Right ventricle myocardium superior (tissue), 1 donor: Measurements from ENCODE around the gene SCP2. TPM values are rescaled to one million over a fixed set of nuclear protein-coding genes. Genes with fewer than 3 reads are reported as not detected.

Experiments used
- ATAC-seq: fragments of 200-7000 bp; cut with Tn5 transposase; one replicate; pipeline ENCODE4 v1.9.1; 2020; ENCODE audit warnings: mild to moderate bottlenecking; ENCODE audit not compliant: poor library complexity
- DNase-seq: peaks from one replicate; pipeline ENCODE4 v3.0.0-alpha.2; 2020
- intact Hi-C: fragments of 100-400 bp; cut with DNase I; formaldehyde crosslinking; loops from one replicate; pipeline ENCODE4 v1.11.2; 2022
- total RNA-seq: library from RNA; stranded (reverse); fragmentation: NEBNext Ultra II Directional; extraction: Animal tissue kit (Norgen Biotek cat#: 25700); gene quantifications from one replicate; pipeline ENCODE4 v1.2.1, GENCODE V29; 2021
- donor health status: DM: no; HTN: yes; CAD: no; lungs with severe emphysema.

SCP2 gene
- total RNA-seq, 1 donor from 2014 or later: 155 TPM

- DNase-seq (no peak), ATAC-seq (peak; percentile 42)
- intact Hi-C loops: no loop called here
Observed at GRCh38 chr1:53057127-53057526, 130.1 kb downstream of the SCP2 start.

- DNase-seq: no peak
- intact Hi-C loops: no loop called here
- ATAC-seq: no peak
Observed at GRCh38 chr1:53060579-53060978, 133.5 kb downstream of the SCP2 start.

GRCh38 chr1:53061123-53061858 lies 134.2 kb downstream of the SCP2 start:
- intact Hi-C loops: no loop called here
- peak; percentile 87 for DNase-seq
- ATAC-seq: peak; percentile 64

- intact Hi-C loops: no loop called here
- ATAC-seq: peak; percentile 60
Observed at GRCh38 chr1:53061859-53062707, 135.0 kb downstream of the SCP2 start, which contains the start of gene PODN. Gene PODN (plus strand): TSS chr1:53062213. CDS start chr1:53069856, 7,643 bp downstream.

GRCh38 chr1:53062708-53063591 lies 135.9 kb downstream of the SCP2 start:
- intact Hi-C loops: no loop called here
- DNase-seq (peak; percentile 39), ATAC-seq (peak; percentile 21)

More at GRCh38 chr1:53061859-53062707, 135.0 kb downstream of the SCP2 start, which contains the start of gene PODN:
- DNase-seq: peak; percentile 79

- DNase-seq: peak; percentile 27
- no peak for ATAC-seq
- intact Hi-C loops: no loop called here
Observed at GRCh38 chr1:53063744-53064515, 136.9 kb downstream of the SCP2 start.

GRCh38 chr1:53065391-53065790 lies 138.3 kb downstream of the SCP2 start:
- intact Hi-C loops: no loop called here
- ATAC-seq (no peak), DNase-seq (no peak)

GRCh38 chr1:53066488-53066887 lies 139.4 kb downstream of the SCP2 start:
- peak; percentile 38 for DNase-seq
- ATAC-seq: no peak

GRCh38 chr1:53066891-53067738 lies 140.0 kb downstream of the SCP2 start:
- DNase-seq (peak; percentile 31), ATAC-seq (no peak)
- intact Hi-C loops: no loop called here

More at GRCh38 chr1:53066488-53066887, 139.4 kb downstream of the SCP2 start:
- intact Hi-C loops: no loop called here

- intact Hi-C loops: no loop called here
- ATAC-seq (no peak), DNase-seq (no peak)
Observed at GRCh38 chr1:53067886-53068285, 140.8 kb downstream of the SCP2 start.

- intact Hi-C loops: no loop called here
- ATAC-seq: no peak
- DNase-seq: peak; percentile 15
Observed at GRCh38 chr1:53068314-53069099, 141.4 kb downstream of the SCP2 start.

- DNase-seq (peak; percentile 10), ATAC-seq (no peak)
- intact Hi-C loops: no loop called here
Observed at GRCh38 chr1:53069265-53069662, 142.2 kb downstream of the SCP2 start.

GRCh38 chr1:53069663-53070327 lies 142.7 kb downstream of the SCP2 start:
- ATAC-seq (no peak), DNase-seq (peak; percentile 37)
- intact Hi-C loops: no loop called here

- peak; percentile 28 for DNase-seq
- intact Hi-C loops: no loop called here
- no peak for ATAC-seq
Observed at GRCh38 chr1:53070621-53071020, 143.5 kb downstream of the SCP2 start.

GRCh38 chr1:53071167-53071865 lies 144.2 kb downstream of the SCP2 start:
- peak; percentile 36 for DNase-seq
- ATAC-seq: no peak
- intact Hi-C loops: no loop called here
